Fibroblast of mammary gland (primary cell): Measurements from ENCODE around the gene USP25.
"Not testable (repeated sequence)": the region's sequence is repeated elsewhere in the genome, so short reads cannot be mapped to it uniquely, and the experiment has no call there.

Source experiments
- DNase-seq: peaks from one replicate; pipeline ENCODE4 v3.0.0-alpha.2; 2010; ENCODE audit warnings: low read depth
- H3K4me3 ChIP-seq: 2 replicates; pipeline ENCODE4 v1.5.1; 2011; ENCODE audit warnings: low read depth, mild to moderate bottlenecking, low read length, moderate library complexity; ENCODE audit not compliant: control insufficient read depth
- CTCF ChIP-seq: conservative IDR thresholded peaks from 2 replicates; pipeline ENCODE4 v1.5.1; 2011; ENCODE audit warnings: low read depth, low read length, inconsistent platforms; ENCODE audit not compliant: control insufficient read depth, insufficient read depth

Gene USP25

GRCh38 chr21:15730484-15731242 lies 881 bp downstream of the USP25 start:
- no peak for TF ChIP-seq CTCF
- H3K4me3 ChIP-seq: peak overlapping the region; percentile 90
- DNase-seq: no peak

GRCh38 chr21:15731243-15731613 lies 1.4 kb downstream of the USP25 start:
- peak overlapping the region; percentile 90 for H3K4me3 ChIP-seq
- DNase-seq: peak; percentile 36
- no peak for TF ChIP-seq CTCF

GRCh38 chr21:15732290-15732995 lies 2.7 kb downstream of the USP25 start:
- peak; percentile 47 for DNase-seq
- TF ChIP-seq CTCF: no peak
- H3K4me3 ChIP-seq: peak overlapping the region; percentile 90

- no peak for TF ChIP-seq CTCF
- no peak for DNase-seq
- no peak overlapping the region for H3K4me3 ChIP-seq
Measured at GRCh38 chr21:15732996-15733329, 3.2 kb downstream of the USP25 start.

GRCh38 chr21:15735409-15735808 lies 5.6 kb downstream of the USP25 start:
- TF ChIP-seq CTCF: no peak
- H3K4me3 ChIP-seq: no peak overlapping the region
- no peak for DNase-seq

GRCh38 chr21:15735931-15736330 lies 6.1 kb downstream of the USP25 start:
- peak; percentile 46 for DNase-seq
- not testable (repeated sequence) for H3K4me3 ChIP-seq

- H3K4me3 ChIP-seq, DNase-seq: not testable (repeated sequence)
Measured at GRCh38 chr21:15738779-15739178, 9.0 kb downstream of the USP25 start.
